Measurements from ENCODE around the gene PLXNA4. TPM values are rescaled to one million over a fixed set of nuclear protein-coding genes. Genes with fewer than 3 reads are reported as not detected.

The PLXNA4 gene
- total RNA-seq, 2 experiments from 2014 or later: 0.18 to 0.70 TPM

- Mint-ChIP-seq H3K27ac (no peak overlapping the region), H3K4me1 (ENCODE audit: low read depth) (no peaks in the 10 kb centered on the region), H3K4me3 (no peak overlapping the region)
Measured at GRCh38 chr7:132261327-132262159, 314.7 kb downstream of the PLXNA4 start.

GRCh38 chr7:132258231-132258630 is 318.0 kb downstream of the PLXNA4 start:
- H3K27me3 Mint-ChIP-seq: peaks cover 5% of the 10 kb centered on the region
- ChIA-PET CTCF (no interaction called here), POLR2A (no interaction called here)
- intact Hi-C loops (cut with micrococcal nuclease): no loop called here
- DNase-seq (no peak), ATAC-seq (no peak)
- H3K27ac Mint-ChIP-seq: no peak overlapping the region
- no peaks in the 10 kb centered on the region for H3K9me3 Mint-ChIP-seq
- TF ChIP-seq CTCF (IDR thresholded peaks at IDR 0.05): no peak
- H3K4me3 Mint-ChIP-seq: no peak overlapping the region
- H3K36me3 Mint-ChIP-seq (ENCODE audit: low read depth): no peaks in the 10 kb centered on the region
- no peaks in the 10 kb centered on the region for H3K4me1 Mint-ChIP-seq (ENCODE audit: low read depth)

More at GRCh38 chr7:132261327-132262159, 314.7 kb downstream of the PLXNA4 start:
- no peaks in the 10 kb centered on the region for H3K9me3 Mint-ChIP-seq
- intact Hi-C loops (cut with micrococcal nuclease): no loop called here
- no peaks in the 10 kb centered on the region for H3K36me3 Mint-ChIP-seq (ENCODE audit: low read depth)
- DNase-seq: no peak
- ATAC-seq: no peak
- H3K27me3 Mint-ChIP-seq: peaks cover 3% of the 10 kb centered on the region
- TF ChIP-seq CTCF (IDR thresholded peaks at IDR 0.05): no peak
- CTCF ChIA-PET: no interaction called here
- POLR2A ChIA-PET: no interaction called here

GRCh38 chr7:132257253-132257652 is 319.0 kb downstream of the PLXNA4 start:
- H3K4me3 Mint-ChIP-seq: no peak overlapping the region
- H3K27me3 Mint-ChIP-seq: peaks cover 5% of the 10 kb centered on the region
- no peak overlapping the region for H3K27ac Mint-ChIP-seq
- no peak for DNase-seq
- no peaks in the 10 kb centered on the region for H3K9me3 Mint-ChIP-seq
- no peak for TF ChIP-seq CTCF (IDR thresholded peaks at IDR 0.05)
- ATAC-seq: no peak
- intact Hi-C loops (cut with micrococcal nuclease): no loop called here
- no peaks in the 10 kb centered on the region for H3K4me1 Mint-ChIP-seq (ENCODE audit: low read depth)
- no peaks in the 10 kb centered on the region for H3K36me3 Mint-ChIP-seq (ENCODE audit: low read depth)
- ChIA-PET POLR2A (no interaction called here), CTCF (no interaction called here)

- DNase-seq: no peak
- H3K4me3 Mint-ChIP-seq: no peak overlapping the region
- ATAC-seq: no peak
- POLR2A ChIA-PET: no interaction called here
- intact Hi-C loops (cut with micrococcal nuclease): no loop called here
- H3K36me3 Mint-ChIP-seq (ENCODE audit: low read depth): no peaks in the 10 kb centered on the region
- peaks cover 5% of the 10 kb centered on the region for H3K27me3 Mint-ChIP-seq
- no peaks in the 10 kb centered on the region for H3K4me1 Mint-ChIP-seq (ENCODE audit: low read depth)
- no peak for TF ChIP-seq CTCF (IDR thresholded peaks at IDR 0.05)
- H3K9me3 Mint-ChIP-seq: no peaks in the 10 kb centered on the region
- CTCF ChIA-PET: no interaction called here
- no peak overlapping the region for H3K27ac Mint-ChIP-seq
Measured at GRCh38 chr7:132256721-132257212, 319.5 kb downstream of the PLXNA4 start.

DNA sequence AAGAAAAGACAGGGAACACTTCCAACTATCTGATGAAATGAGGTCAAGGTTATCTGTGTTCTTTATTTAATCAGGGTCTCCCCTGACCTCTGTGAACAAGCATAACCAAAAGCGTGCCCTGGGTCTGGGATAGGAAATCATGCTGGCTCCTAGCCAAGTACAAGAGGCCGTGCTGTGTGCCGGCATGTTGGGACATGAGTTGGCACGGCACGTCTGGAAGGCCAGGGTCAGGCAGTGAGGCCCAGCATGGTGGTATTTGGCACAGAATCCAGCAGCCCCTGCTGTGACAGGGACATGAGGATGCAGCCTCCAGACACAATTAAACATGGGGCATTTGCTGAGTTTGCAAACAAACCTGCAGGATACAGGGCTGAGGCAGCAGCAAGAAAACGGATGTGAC is 320.4 kb downstream of the PLXNA4 start:
- H3K27ac Mint-ChIP-seq: no peak overlapping the region
- intact Hi-C loops (cut with micrococcal nuclease): no loop called here
- no peak for DNase-seq
- H3K9me3 Mint-ChIP-seq: no peaks in the 10 kb centered on the region
- no peak overlapping the region for H3K4me3 Mint-ChIP-seq
- H3K4me1 Mint-ChIP-seq (ENCODE audit: low read depth): no peaks in the 10 kb centered on the region
- H3K27me3 Mint-ChIP-seq: peaks cover 5% of the 10 kb centered on the region
- TF ChIP-seq CTCF (IDR thresholded peaks at IDR 0.05): no peak
- CTCF ChIA-PET: no interaction called here
- ATAC-seq: no peak
- H3K36me3 Mint-ChIP-seq (ENCODE audit: low read depth): no peaks in the 10 kb centered on the region
- POLR2A ChIA-PET: no interaction called here

Measured in activated CD8-positive, alpha-beta T cell treated with anti-CD3 and anti-CD28 coated beads for 36 hours (primary cell).